ENCODE measurements around the gene SPEM1. TPM values are rescaled to one million over a fixed set of nuclear protein-coding genes. Genes with fewer than 3 reads are reported as not detected.

SPEM1 gene
- total RNA-seq, 1 experiment from 2014 or later: not detected

- peaks cover 5% of the 10 kb centered on the region; the same call in 1 of the 2 replicates for H3K79me2 ChIP-seq (ENCODE audit: low read length)
- H3K4me1 ChIP-seq (ENCODE audit: low read length): peaks cover 14% of the 10 kb centered on the region
- H3K27ac ChIP-seq (ENCODE audit: low read length): 0 out of 2 replicates have a peak within 1 kb of the TSS, but pooled peaks have one; percentile 17
- H3K4me3 ChIP-seq (ENCODE audit: low read length): peak within 1 kb of the TSS; percentile 91
- no peaks in the 10 kb centered on the region for H3K9me3 ChIP-seq (ENCODE audit: low read length)
- peak within 1 kb of the TSS; percentile 89 for H3K4me2 ChIP-seq (ENCODE audit: low read depth, low read length, poor library complexity, severe bottlenecking)
- no peaks in the 10 kb centered on the region for H3K9me2 ChIP-seq (replicated peaks; ENCODE audit: insufficient read depth, low read length)
- no peaks in the 10 kb centered on the region for H3K36me3 ChIP-seq (ENCODE audit: insufficient read depth, low read length)
- peak; percentile 93 for DNase-seq
- H2AFZ ChIP-seq (ENCODE audit: low read length): peak within 1 kb of the TSS; percentile 90
- H3K9ac ChIP-seq (ENCODE audit: low read length): peak within 1 kb of the TSS; percentile 82
- no peaks in the 10 kb centered on the region for H4K20me1 ChIP-seq (ENCODE audit: insufficient read depth, low read depth, low read length)
- no peaks in the 10 kb centered on the region for H3K27me3 ChIP-seq (ENCODE audit: low read length)
Observed at GRCh38 chr17:7394452-7395191, 25.5 kb upstream of the SPEM1 start, which contains the start of gene PLSCR3. TSS of gene PLSCR3 (minus strand) at chr17:7394525. CDS start at chr17:7394110, 415 bp downstream.

DNA sequence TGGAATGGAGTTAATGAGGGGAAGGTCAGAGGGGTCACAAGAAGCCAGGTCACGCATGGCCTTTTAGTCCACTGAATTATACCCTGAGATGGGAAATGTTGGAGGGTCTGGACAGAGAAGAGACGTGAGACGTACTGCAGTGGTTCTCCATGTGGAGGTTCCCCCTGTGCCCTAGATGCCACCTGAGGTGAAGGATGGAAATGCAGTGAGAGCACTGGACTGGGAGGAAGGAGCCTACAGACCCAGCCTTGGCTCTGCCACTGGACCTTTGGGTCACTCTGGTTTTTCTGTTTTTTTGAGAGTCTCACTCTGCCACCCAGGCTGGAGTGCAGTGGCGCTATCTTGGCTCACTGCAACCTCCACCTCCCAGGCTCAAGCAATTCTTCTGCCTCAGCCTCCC lies 24.0 kb upstream of the SPEM1 start:
- Histone ChIP-seq H4K20me1 (ENCODE audit: insufficient read depth, low read depth, low read length) (no peaks in the 10 kb centered on the region), H2AFZ (ENCODE audit: low read length) (no peak overlapping the region), H3K9ac (ENCODE audit: low read length) (no peak overlapping the region), H3K9me3 (ENCODE audit: low read length) (no peaks in the 10 kb centered on the region), H3K27me3 (ENCODE audit: low read length) (no peaks in the 10 kb centered on the region), H3K4me2 (ENCODE audit: low read depth, low read length, poor library complexity, severe bottlenecking) (no peak overlapping the region), H3K4me1 (ENCODE audit: low read length) (peaks cover 14% of the 10 kb centered on the region), H3K36me3 (ENCODE audit: insufficient read depth, low read length) (no peaks in the 10 kb centered on the region), H3K4me3 (ENCODE audit: low read length) (no peak overlapping the region), H3K27ac (ENCODE audit: low read length) (no peak overlapping the region), H3K9me2 (replicated peaks; ENCODE audit: insufficient read depth, low read length) (no peaks in the 10 kb centered on the region), H3K79me2 (ENCODE audit: low read length) (peaks cover 5% of the 10 kb centered on the region; the same call in 1 of the 2 replicates)
- no peak for DNase-seq

DNA sequence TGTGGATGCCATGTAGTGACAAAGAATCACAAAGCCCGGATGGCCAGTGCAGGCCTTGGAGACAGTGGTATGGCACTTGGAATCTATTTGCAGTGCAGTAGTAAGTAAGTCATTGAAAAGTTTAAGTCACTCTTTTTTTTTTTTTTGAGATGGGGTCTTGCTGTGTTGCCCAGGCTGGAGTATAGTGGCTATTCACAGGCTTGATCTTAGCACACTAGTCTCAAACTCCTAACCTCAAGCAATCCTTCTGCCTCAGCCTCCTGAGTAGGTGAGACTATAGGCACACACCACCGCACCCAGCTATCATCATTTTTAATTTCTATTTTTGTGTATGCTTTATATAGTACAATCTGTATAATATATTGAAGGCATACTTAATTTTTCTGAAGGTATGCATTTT lies 21.5 kb upstream of the SPEM1 start:
- Histone ChIP-seq H3K4me1 (ENCODE audit: low read length) (peaks cover 17% of the 10 kb centered on the region), H3K36me3 (ENCODE audit: insufficient read depth, low read length) (no peaks in the 10 kb centered on the region), H3K27ac (ENCODE audit: low read length) (no peak overlapping the region), H4K20me1 (ENCODE audit: insufficient read depth, low read depth, low read length) (no peaks in the 10 kb centered on the region; the same call in 1 of the 2 replicates), H3K9me3 (ENCODE audit: low read length) (no peaks in the 10 kb centered on the region), H2AFZ (ENCODE audit: low read length) (no peak overlapping the region), H3K9ac (ENCODE audit: low read length) (no peak overlapping the region), H3K27me3 (ENCODE audit: low read length) (no peaks in the 10 kb centered on the region), H3K79me2 (ENCODE audit: low read length) (peaks cover under 1% of the 10 kb centered on the region; the same call in 1 of the 2 replicates), H3K9me2 (replicated peaks; ENCODE audit: insufficient read depth, low read length) (no peaks in the 10 kb centered on the region), H3K4me3 (ENCODE audit: low read length) (no peak overlapping the region), H3K4me2 (ENCODE audit: low read depth, low read length, poor library complexity, severe bottlenecking) (no peak overlapping the region)
- DNase-seq: no peak

GRCh38 chr17:7403043-7403726 lies 16.9 kb upstream of the SPEM1 start:
- H3K27ac ChIP-seq (ENCODE audit: low read length): peak overlapping the region; percentile 69
- peaks cover 9% of the 10 kb centered on the region for H3K4me1 ChIP-seq (ENCODE audit: low read length)
- no peaks in the 10 kb centered on the region for H3K79me2 ChIP-seq (ENCODE audit: low read length)
- DNase-seq: peak; percentile 74
- peak overlapping the region; percentile 91 for H3K9ac ChIP-seq (ENCODE audit: low read length)
- H3K9me3 ChIP-seq (ENCODE audit: low read length): no peaks in the 10 kb centered on the region
- no peaks in the 10 kb centered on the region for H3K9me2 ChIP-seq (replicated peaks; ENCODE audit: insufficient read depth, low read length)
- peak overlapping the region; percentile 91 for H3K4me3 ChIP-seq (ENCODE audit: low read length)
- peak overlapping the region; percentile 85; the same call in 1 of the 2 replicates for H2AFZ ChIP-seq (ENCODE audit: low read length)
- H3K27me3 ChIP-seq (ENCODE audit: low read length): no peaks in the 10 kb centered on the region
- H4K20me1 ChIP-seq (ENCODE audit: insufficient read depth, low read depth, low read length): no peaks in the 10 kb centered on the region; the same call in 1 of the 2 replicates
- H3K4me2 ChIP-seq (ENCODE audit: low read depth, low read length, poor library complexity, severe bottlenecking): peak overlapping the region; percentile 94
- H3K36me3 ChIP-seq (ENCODE audit: insufficient read depth, low read length): no peaks in the 10 kb centered on the region

- H4K20me1 ChIP-seq (ENCODE audit: insufficient read depth, low read depth, low read length): no peaks in the 10 kb centered on the region; the same call in 1 of the 2 replicates
- peak overlapping the region; percentile 85; the same call in 1 of the 2 replicates for H2AFZ ChIP-seq (ENCODE audit: low read length)
- no peaks in the 10 kb centered on the region for H3K36me3 ChIP-seq (ENCODE audit: insufficient read depth, low read length)
- H3K4me2 ChIP-seq (ENCODE audit: low read depth, low read length, poor library complexity, severe bottlenecking): peak overlapping the region; percentile 94
- DNase-seq: no peak
- no peaks in the 10 kb centered on the region for H3K27me3 ChIP-seq (ENCODE audit: low read length)
- peak overlapping the region; percentile 91 for H3K9ac ChIP-seq (ENCODE audit: low read length)
- peak overlapping the region; percentile 91 for H3K4me3 ChIP-seq (ENCODE audit: low read length)
- H3K9me3 ChIP-seq (ENCODE audit: low read length): no peaks in the 10 kb centered on the region
- H3K27ac ChIP-seq (ENCODE audit: low read length): peak overlapping the region; percentile 69
- peaks cover 9% of the 10 kb centered on the region for H3K4me1 ChIP-seq (ENCODE audit: low read length)
- H3K79me2 ChIP-seq (ENCODE audit: low read length): no peaks in the 10 kb centered on the region
- H3K9me2 ChIP-seq (replicated peaks; ENCODE audit: insufficient read depth, low read length): no peaks in the 10 kb centered on the region
Observed at GRCh38 chr17:7403727-7403976, 16.5 kb upstream of the SPEM1 start.

DNA sequence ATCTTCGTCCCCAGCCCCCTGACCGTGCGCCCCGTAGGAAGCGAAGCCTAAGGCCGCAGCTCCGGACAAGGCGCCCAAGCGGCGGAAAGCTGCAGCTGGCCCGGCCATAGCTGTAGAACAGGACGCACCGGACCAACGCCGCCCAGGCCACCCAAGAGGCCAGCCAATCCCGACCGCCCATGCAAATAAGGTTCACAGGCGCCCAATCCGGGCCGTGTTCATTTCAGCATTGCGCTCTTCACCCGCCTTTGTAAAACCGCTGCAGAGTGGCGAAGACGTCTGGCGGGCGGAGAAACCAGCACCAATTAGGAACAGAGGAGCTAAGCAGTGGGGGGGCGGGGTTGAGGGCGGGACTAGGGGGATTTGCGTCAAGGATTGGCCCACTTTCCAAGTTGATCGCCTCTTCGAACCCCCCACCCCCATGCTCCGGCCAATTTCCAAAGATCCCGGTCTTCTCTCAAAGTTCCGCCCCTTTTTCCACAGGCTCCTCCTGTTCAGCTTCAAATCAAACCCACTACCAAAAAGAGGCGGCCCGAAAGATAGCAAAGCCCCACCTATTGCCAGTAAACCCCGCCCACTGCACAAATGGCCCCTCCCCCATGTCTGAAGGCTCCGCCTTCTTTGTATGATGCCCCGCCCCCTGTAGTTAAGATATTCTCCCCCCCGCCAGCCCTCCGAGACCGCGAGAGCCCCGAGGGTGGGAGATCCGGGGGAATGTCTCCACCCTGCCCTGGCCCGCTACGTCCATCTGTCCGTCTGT lies 16.0 kb upstream of the SPEM1 start, which contains the start of gene TMEM256:
Gene TMEM256, minus strand, starts transcription at position 121 of the 760 bp plus-strand sequence. Its CDS starts 13 bp downstream, at position 108.
- Histone ChIP-seq H3K36me3 (ENCODE audit: insufficient read depth, low read length) (no peaks in the 10 kb centered on the region), H3K4me3 (ENCODE audit: low read length) (peak within 1 kb of the TSS; percentile 91), H3K79me2 (ENCODE audit: low read length) (no peaks in the 10 kb centered on the region), H3K9me3 (ENCODE audit: low read length) (no peaks in the 10 kb centered on the region), H3K9me2 (replicated peaks; ENCODE audit: insufficient read depth, low read length) (no peaks in the 10 kb centered on the region), H2AFZ (ENCODE audit: low read length) (peak within 1 kb of the TSS; percentile 85; the same call in 1 of the 2 replicates), H3K4me1 (ENCODE audit: low read length) (peaks cover 9% of the 10 kb centered on the region), H3K27ac (ENCODE audit: low read length) (peak within 1 kb of the TSS; percentile 69), H3K9ac (ENCODE audit: low read length) (peak within 1 kb of the TSS; percentile 91), H4K20me1 (ENCODE audit: insufficient read depth, low read depth, low read length) (no peaks in the 10 kb centered on the region; the same call in 1 of the 2 replicates), H3K4me2 (ENCODE audit: low read depth, low read length, poor library complexity, severe bottlenecking) (peak within 1 kb of the TSS; percentile 94), H3K27me3 (ENCODE audit: low read length) (no peaks in the 10 kb centered on the region)
- peak; percentile 99 for DNase-seq

- H3K27me3 ChIP-seq (ENCODE audit: low read length): no peaks in the 10 kb centered on the region
- H3K9me2 ChIP-seq (replicated peaks; ENCODE audit: insufficient read depth, low read length): no peaks in the 10 kb centered on the region
- no peak overlapping the region for H2AFZ ChIP-seq (ENCODE audit: low read length)
- no peaks in the 10 kb centered on the region; the same call in 1 of the 2 replicates for H4K20me1 ChIP-seq (ENCODE audit: insufficient read depth, low read depth, low read length)
- no peak overlapping the region for H3K4me2 ChIP-seq (ENCODE audit: low read depth, low read length, poor library complexity, severe bottlenecking)
- no peaks in the 10 kb centered on the region for H3K79me2 ChIP-seq (ENCODE audit: low read length)
- DNase-seq: no peak
- H3K9me3 ChIP-seq (ENCODE audit: low read length): no peaks in the 10 kb centered on the region
- H3K4me3 ChIP-seq (ENCODE audit: low read length): no peak overlapping the region
- no peaks in the 10 kb centered on the region for H3K36me3 ChIP-seq (ENCODE audit: insufficient read depth, low read length)
- peaks cover 11% of the 10 kb centered on the region for H3K4me1 ChIP-seq (ENCODE audit: low read length)
- no peak overlapping the region for H3K27ac ChIP-seq (ENCODE audit: low read length)
- H3K9ac ChIP-seq (ENCODE audit: low read length): no peak overlapping the region
Observed at GRCh38 chr17:7404737-7405349, 15.3 kb upstream of the SPEM1 start.
